PC-9 (cell line): ENCODE results near the gene ZSCAN1. TPM values are rescaled to one million over a fixed set of nuclear protein-coding genes. Genes with fewer than 3 reads are reported as not detected.

Experiments used
- BruUV-seq: library from RNA; stranded (reverse); fragments of 400-500 nt; replicated peaks from 2 replicates; lab custom pipeline; 2021; lab: Mats Ljungman, UMichigan
- CTCF ChIA-PET: fragments of 300-600 bp; sonication (Branson Sonifier 250); formaldehyde crosslinking; loops from one replicate; lab custom pipeline; 2022; ENCODE audit warnings: antibody characterized with exemption; lab: Charles Lee
- POLR2A ChIA-PET: fragments of 300-600 bp; sonication (Branson Sonifier 250); formaldehyde crosslinking; loops from one replicate; lab custom pipeline; 2022; ENCODE audit warnings: antibody characterized with exemption; ENCODE audit not compliant: unreplicated experiment; lab: Charles Lee
- DNase-seq, 2 experiments: peaks; one replicate each; pipeline versions ENCODE4 v3.0.0 to v3.0.0-alpha.2; 2015 to 2022; ENCODE audit warnings: mixed read lengths in 1 of 2
- H2AFZ ChIP-seq: fragments of 200-600 bp; sonication (generic); 2 replicates; pipeline ENCODE4 v1.8.1; 2017; ENCODE audit warnings: antibody characterized with exemption
- H3F3A ChIP-seq: fragments of 200-600 bp; sonication (generic); 2 replicates; pipeline ENCODE4 v1.8.1; 2017; ENCODE audit warnings: antibody characterized with exemption, mild to moderate bottlenecking, low read depth; ENCODE audit not compliant: insufficient read depth
- H3K27ac ChIP-seq: fragments of 200-600 bp; sonication (generic); 2 replicates; pipeline ENCODE4 v1.6.1; 2016; ENCODE audit warnings: mixed run types
- H3K27me3 ChIP-seq: fragments of 200-600 bp; sonication (generic); 2 replicates; pipeline ENCODE4 v1.6.1; 2016; ENCODE audit warnings: low read depth, mixed run types; ENCODE audit not compliant: insufficient read depth
- H3K36me3 ChIP-seq: fragments of 200-600 bp; sonication (generic); 2 replicates; pipeline ENCODE4 v1.6.1; 2016; ENCODE audit warnings: low read depth, mixed run types
- H3K4me1 ChIP-seq: fragments of 200-600 bp; sonication (generic); replicated peaks from 2 replicates; pipeline ENCODE4 v1.6.1; 2016; ENCODE audit warnings: mixed run types; ENCODE audit not compliant: insufficient read depth
- H3K4me2 ChIP-seq: fragments of 200-600 bp; sonication (generic); 2 replicates; pipeline ENCODE4 v1.6.1; 2017; ENCODE audit warnings: mixed run types
- H3K4me3 ChIP-seq: fragments of 200-600 bp; sonication (generic); 2 replicates; pipeline ENCODE4 v1.6.1; 2016; ENCODE audit warnings: mixed run types
- H3K79me2 ChIP-seq: fragments of 200-600 bp; sonication (generic); 2 replicates; pipeline ENCODE4 v1.6.1; 2017; ENCODE audit warnings: low read depth, mixed run types
- H3K9me2 ChIP-seq: fragments of 200-600 bp; sonication (generic); 2 replicates; pipeline ENCODE4 v1.8.1; 2017; ENCODE audit warnings: mild to moderate bottlenecking; ENCODE audit not compliant: insufficient read depth
- H3K9me3 ChIP-seq: fragments of 200-600 bp; sonication (generic); 2 replicates; pipeline ENCODE4 v1.8.1; 2016; ENCODE audit warnings: low read depth; ENCODE audit not compliant: insufficient read depth
- H4K20me1 ChIP-seq: fragments of 200-600 bp; sonication (generic); 2 replicates; pipeline ENCODE4 v1.8.1; 2017; ENCODE audit not compliant: insufficient read depth
- EZH2 ChIP-seq: fragments of 200-600 bp; sonication (generic); IDR thresholded peaks from 2 replicates; pipeline ENCODE4 v1.8.0; 2017; ENCODE audit warnings: antibody characterized with exemption, low read depth
- intact Hi-C: fragments of 100-400 bp; cut with micrococcal nuclease; formaldehyde crosslinking; loops from one replicate; pipeline ENCODE4 v1.10.0; 2022; ENCODE audit not compliant: unreplicated experiment
- total RNA-seq: library from RNA; stranded (reverse); gene quantifications from 2 replicates; pipeline ENCODE4 v1.2.3, GENCODE V29; 2021
- TF ChIP-seq, protein P1 (sequence below): fragments of 200-600 bp; sonication (generic); conservative IDR thresholded peaks from 2 replicates; pipeline ENCODE4 v1.6.1; 2017; ENCODE audit warnings: mixed run types, antibody characterized with exemption, mild to moderate bottlenecking, moderate library complexity

The ZSCAN1 gene
- total RNA-seq, 1 experiment from 2014 or later, result not detected

DNA sequence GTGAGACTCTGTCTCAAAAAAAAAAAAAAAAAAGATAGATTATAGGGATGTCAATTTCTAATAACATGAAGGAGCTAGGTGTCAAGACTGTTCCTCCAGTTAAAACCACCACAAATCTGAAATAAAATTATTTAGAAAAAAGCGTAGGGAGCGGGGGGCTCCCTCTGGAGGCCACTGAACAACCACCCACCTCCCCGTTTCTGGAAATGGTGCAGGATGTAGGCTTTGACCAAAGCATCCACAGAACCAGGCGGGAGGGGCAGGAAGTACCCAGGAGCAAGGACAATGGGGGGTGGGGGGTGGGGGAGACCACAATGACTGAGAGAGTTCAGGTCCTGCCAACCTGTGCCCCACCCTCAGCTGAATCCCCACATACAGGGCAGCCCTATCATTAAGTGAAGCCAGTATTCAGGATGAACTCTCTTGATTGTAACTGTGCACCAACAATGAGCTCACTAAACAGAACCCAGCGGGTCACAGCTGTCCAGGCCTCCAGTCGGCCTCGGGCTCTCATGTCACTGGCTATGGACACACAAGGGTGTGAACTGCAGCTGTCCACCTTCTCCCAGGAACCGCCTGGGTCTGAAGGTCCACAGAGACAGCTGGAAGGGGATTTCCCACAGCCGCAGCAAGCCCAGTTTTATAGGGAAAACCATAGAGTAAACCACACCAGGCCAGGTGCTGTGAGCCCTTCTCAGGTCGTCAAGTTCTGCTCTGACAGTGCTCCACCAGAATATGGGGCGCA lies 57.6 kb downstream of the ZSCAN1 start:
- Histone ChIP-seq H3K79me2 (0 out of 2 replicates have a peak, but pooled peaks cover 4% of the 10 kb centered on the region), H3K4me2 (no peak overlapping the region), H3K27me3 (no peaks in the 10 kb centered on the region), H2AFZ (no peak overlapping the region), H3K4me3 (no peak overlapping the region), H3K9me3 (peaks cover 42% of the 10 kb centered on the region), H3K9me2 (no peaks in the 10 kb centered on the region), H3F3A (no peaks in the 10 kb centered on the region), H3K27ac (no peak overlapping the region), H4K20me1 (no peaks in the 10 kb centered on the region), H3K4me1 (no peaks in the 10 kb centered on the region), H3K36me3 (peaks cover 9% of the 10 kb centered on the region; the same call in 1 of the 2 replicates)
- BruUV-seq, result no TSS peak
- intact Hi-C loops, result no loop called here
- CTCF ChIA-PET, result no interaction called here
- DNase-seq, result no peak
- no peak for TF ChIP-seq EZH2
- TF ChIP-seq, protein P1, sequence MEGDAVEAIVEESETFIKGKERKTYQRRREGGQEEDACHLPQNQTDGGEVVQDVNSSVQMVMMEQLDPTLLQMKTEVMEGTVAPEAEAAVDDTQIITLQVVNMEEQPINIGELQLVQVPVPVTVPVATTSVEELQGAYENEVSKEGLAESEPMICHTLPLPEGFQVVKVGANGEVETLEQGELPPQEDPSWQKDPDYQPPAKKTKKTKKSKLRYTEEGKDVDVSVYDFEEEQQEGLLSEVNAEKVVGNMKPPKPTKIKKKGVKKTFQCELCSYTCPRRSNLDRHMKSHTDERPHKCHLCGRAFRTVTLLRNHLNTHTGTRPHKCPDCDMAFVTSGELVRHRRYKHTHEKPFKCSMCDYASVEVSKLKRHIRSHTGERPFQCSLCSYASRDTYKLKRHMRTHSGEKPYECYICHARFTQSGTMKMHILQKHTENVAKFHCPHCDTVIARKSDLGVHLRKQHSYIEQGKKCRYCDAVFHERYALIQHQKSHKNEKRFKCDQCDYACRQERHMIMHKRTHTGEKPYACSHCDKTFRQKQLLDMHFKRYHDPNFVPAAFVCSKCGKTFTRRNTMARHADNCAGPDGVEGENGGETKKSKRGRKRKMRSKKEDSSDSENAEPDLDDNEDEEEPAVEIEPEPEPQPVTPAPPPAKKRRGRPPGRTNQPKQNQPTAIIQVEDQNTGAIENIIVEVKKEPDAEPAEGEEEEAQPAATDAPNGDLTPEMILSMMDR, result no peak
- POLR2A ChIA-PET, result no interaction called here

DNA sequence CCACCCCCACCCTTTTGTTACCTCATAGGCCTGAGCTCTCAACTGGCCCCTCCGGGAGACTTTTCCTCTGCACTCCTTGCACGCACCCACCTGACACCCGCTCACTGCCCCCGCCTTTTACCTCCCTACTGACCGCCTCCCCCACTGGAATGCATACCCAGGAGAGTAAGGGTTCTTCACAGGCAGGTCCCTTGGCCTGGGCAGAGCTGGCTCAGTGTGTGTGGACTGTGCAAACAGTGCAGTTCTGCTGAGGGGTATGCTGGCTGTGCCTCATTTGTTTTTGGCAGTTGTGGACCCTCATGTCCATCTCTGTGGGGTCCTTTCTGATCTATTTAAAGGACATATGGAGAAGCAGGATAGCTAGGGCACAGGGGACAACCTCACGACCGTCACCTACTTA lies 59.2 kb downstream of the ZSCAN1 start:
- H3K9me3 ChIP-seq, result peaks cover 41% of the 10 kb centered on the region
- peaks cover 13% of the 10 kb centered on the region for H3K79me2 ChIP-seq
- intact Hi-C loops, result no loop called here
- H3K36me3 ChIP-seq, result peaks cover 15% of the 10 kb centered on the region; the same call in 1 of the 2 replicates
- no TSS peak for BruUV-seq
- no peak overlapping the region for H3K4me3 ChIP-seq
- no peaks in the 10 kb centered on the region for H3K9me2 ChIP-seq
- H3K4me2 ChIP-seq, result no peak overlapping the region
- ChIA-PET POLR2A (no interaction called here), CTCF (no interaction called here)
- H3K27me3 ChIP-seq, result no peaks in the 10 kb centered on the region
- H2AFZ ChIP-seq, result no peak overlapping the region
- H3K27ac ChIP-seq, result no peak overlapping the region
- H3K4me1 ChIP-seq, result no peaks in the 10 kb centered on the region
- TF ChIP-seq EZH2, result no peak
- TF ChIP-seq, protein P1, result no peak
- H4K20me1 ChIP-seq, result no peaks in the 10 kb centered on the region
- DNase-seq, result no peak
- H3F3A ChIP-seq, result no peaks in the 10 kb centered on the region

DNA sequence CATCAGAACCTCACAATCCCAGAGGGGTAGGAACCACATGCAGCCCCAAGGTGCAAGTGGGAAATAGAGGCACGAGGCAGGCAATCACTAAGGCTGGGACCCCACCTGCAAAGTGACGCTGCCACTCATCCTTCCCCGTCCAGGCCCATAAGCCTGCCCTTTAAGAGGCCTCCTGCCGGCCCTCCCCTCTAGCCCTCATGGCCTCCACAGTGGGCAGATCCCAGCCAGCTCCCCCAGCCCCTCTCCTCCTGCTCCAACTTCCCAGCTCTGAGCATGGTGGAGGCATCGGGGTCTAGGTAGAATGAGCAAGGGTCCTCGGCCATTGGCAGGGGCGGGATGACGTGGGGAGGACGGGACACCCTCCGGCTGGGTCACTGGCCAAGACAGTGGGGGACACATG lies 61.5 kb downstream of the ZSCAN1 start:
- Histone ChIP-seq H2AFZ (no peak overlapping the region), H3K27me3 (no peaks in the 10 kb centered on the region), H4K20me1 (no peaks in the 10 kb centered on the region), H3F3A (no peaks in the 10 kb centered on the region), H3K36me3 (peaks cover 15% of the 10 kb centered on the region; the same call in 1 of the 2 replicates), H3K27ac (no peak overlapping the region), H3K4me1 (no peaks in the 10 kb centered on the region), H3K79me2 (peaks cover 13% of the 10 kb centered on the region), H3K4me3 (no peak overlapping the region), H3K9me2 (no peaks in the 10 kb centered on the region), H3K4me2 (no peak overlapping the region), H3K9me3 (peaks cover 50% of the 10 kb centered on the region)
- no TSS peak for BruUV-seq
- ChIA-PET CTCF (no interaction called here), POLR2A (no interaction called here)
- TF ChIP-seq EZH2, result no peak
- TF ChIP-seq, protein P1, result no peak
- no peak for DNase-seq
- intact Hi-C loops, result no loop called here
